Fibroblast of skin of right biceps (primary cell): Measurements from ENCODE around the gene SELE.

Experiments
- DNase-seq: peaks from one replicate; pipeline ENCODE4 v3.0.0-alpha.2; 2013

SELE gene

DNA sequence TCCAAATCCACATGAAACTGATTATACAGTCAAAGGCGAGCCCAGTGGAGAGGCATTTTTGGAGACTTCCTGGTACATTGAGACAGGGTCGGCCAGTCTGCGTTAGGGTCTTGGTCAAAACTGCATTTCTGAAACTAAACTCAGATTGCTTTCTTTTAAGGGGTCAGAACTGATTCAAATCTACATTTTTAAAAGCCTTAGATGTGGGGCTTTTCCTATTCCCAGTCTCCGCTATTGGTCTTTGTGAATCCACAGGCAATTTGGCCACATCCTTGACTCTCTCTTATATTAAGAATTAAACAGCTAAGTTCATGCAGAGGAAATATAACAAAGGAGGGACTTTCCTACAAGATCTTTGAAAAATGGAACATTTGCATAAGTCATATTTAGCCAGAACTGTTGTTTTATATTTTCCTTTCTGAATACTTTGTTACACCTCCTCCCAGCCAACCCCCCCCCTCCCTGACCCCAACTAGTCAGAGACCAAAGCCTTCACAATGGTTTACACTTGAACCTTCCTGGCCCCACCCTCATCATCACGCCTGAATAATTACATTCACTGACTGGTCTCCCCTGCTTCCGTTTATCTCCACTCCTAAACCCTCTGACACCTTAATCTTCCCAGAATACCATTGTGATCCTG, 53.4 kb downstream of the SELE start:
- no peak for DNase-seq

DNA sequence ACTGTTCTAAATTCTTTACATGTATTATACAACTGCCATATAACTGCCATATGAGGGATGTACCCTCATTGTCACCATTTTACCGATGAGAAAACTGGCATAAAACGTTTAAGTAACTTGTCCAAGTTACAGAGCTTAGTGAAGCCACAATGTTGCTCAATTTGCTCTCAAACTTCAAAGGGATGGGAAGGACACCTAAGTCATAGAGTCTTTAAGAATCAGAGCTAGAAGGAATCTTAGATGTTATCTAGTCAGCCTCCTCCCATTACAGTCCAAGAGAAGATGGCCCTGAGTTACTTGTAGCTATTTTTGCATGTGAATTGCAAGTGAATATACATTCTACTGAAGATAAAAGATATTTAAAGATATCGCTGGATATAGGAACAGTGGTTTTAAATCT, 54.2 kb downstream of the SELE start:
- no peak for DNase-seq

DNA sequence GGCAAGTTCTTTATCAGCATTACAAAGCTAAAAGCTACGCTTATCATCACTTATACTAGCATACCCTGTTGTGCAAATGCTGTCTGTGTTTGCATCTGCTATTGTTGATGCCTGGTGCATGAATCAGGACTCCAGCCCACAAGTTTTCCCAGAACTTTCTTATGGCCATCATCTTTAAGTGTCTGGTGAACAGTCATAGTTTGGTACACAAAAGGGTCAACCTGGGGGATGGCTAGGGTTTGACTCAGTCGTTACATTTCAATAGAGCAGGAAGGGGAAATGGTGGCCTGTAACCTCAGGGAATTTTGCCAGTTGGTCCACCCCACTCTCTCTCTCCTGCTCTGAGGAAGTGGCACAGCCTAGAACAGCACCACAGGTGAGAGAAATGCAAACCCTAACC, 57.9 kb downstream of the SELE start:
- DNase-seq: peak; percentile 2
